ENCODE data around the gene DHX58. TPM values are rescaled to one million over a fixed set of nuclear protein-coding genes. Genes with fewer than 3 reads are reported as not detected.
A peak's percentile ranks its signal among the peaks of the same experiment; 100 is the strongest.

The DHX58 gene
- total and polyA plus RNA-seq, 3 donors from 2014 or later = 35.9 to 56.3 (median 51.1) TPM

DNA sequence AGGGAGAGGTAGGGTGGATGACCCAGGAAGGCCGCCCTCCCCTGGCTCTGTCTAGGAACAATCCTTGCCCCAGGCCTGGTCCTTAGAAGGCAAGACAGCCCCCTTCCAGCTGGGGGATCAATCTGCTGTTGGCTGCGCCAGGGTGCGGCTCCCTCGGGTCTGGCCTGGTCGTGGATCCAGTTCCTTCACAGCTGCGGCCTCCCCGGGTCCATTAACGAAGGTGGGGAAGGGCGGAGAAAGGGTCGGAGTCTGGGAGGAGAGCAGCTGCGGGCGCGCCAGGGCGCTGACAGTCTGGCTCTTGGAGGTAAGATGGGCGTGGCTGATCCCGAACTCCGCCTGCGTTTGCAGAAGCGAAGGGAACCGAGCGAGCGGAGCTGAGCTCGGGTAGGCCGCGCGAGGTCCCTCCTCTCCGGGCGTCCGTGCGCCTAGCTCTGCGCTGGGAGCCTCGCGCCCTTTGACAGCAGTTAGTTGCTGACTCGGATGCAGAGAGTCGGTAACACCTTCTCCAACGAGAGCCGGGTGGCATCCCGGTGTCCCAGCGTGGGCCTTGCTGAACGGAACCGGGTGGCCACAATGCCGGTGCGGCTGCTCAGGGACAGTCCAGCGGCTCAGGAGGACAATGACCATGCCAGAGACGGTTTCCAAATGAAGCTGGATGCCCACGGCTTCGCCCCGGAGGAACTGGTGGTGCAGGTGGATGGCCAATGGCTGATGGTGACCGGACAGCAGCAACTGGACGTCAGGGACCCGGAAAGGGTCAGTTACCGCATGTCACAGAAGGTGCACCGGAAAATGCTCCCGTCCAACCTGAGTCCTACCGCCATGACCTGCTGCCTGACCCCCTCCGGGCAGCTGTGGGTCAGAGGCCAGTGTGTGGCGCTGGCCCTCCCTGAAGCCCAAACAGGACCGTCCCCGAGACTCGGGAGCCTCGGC, 10.1 kb upstream of the DHX58 start, which contains the start of gene HSPB9:
Gene HSPB9, plus strand, starts transcription at position 434 of the 933 bp plus-strand sequence. Its CDS starts 47 bp downstream, at position 481.
- Histone ChIP-seq H3K36me3 (ENCODE audit: low read depth, missing control alignments) (no peaks in the 10 kb centered on the region), H3K4me1 (peaks cover 13% of the 10 kb centered on the region), H3K9me3 (no peaks in the 10 kb centered on the region), H3K27me3 (no peaks in the 10 kb centered on the region), H3K4me3 (peak within 1 kb of the TSS in 1 of 2 donors; percentile 73), H3K27ac (peak within 1 kb of the TSS in 1 of 2 donors; percentile 66)
- DNase-seq = no peak
- intact Hi-C loops (cut with DNase I; ENCODE audit: low total_unique reads) = no loop called here
- 40 to 69% methylated on average over 7 to 57 of the region's 61 CpGs for WGBS, 2 donors
- TF ChIP-seq, protein P1, sequence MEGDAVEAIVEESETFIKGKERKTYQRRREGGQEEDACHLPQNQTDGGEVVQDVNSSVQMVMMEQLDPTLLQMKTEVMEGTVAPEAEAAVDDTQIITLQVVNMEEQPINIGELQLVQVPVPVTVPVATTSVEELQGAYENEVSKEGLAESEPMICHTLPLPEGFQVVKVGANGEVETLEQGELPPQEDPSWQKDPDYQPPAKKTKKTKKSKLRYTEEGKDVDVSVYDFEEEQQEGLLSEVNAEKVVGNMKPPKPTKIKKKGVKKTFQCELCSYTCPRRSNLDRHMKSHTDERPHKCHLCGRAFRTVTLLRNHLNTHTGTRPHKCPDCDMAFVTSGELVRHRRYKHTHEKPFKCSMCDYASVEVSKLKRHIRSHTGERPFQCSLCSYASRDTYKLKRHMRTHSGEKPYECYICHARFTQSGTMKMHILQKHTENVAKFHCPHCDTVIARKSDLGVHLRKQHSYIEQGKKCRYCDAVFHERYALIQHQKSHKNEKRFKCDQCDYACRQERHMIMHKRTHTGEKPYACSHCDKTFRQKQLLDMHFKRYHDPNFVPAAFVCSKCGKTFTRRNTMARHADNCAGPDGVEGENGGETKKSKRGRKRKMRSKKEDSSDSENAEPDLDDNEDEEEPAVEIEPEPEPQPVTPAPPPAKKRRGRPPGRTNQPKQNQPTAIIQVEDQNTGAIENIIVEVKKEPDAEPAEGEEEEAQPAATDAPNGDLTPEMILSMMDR (IDR thresholded peaks at IDR 0.05) = no peak
- no peak for TF ChIP-seq POLR2A (IDR thresholded peaks at IDR 0.05)

GRCh38 chr17:42120770-42121769, 8.6 kb upstream of the DHX58 start, which contains the start of gene KAT2A:
Gene KAT2A, minus strand, starts transcription at chr17:42121367. Its CDS starts 63 bp downstream, at chr17:42121304.
- H3K4me1 ChIP-seq = peaks cover 13% of the 10 kb centered on the region

DNA sequence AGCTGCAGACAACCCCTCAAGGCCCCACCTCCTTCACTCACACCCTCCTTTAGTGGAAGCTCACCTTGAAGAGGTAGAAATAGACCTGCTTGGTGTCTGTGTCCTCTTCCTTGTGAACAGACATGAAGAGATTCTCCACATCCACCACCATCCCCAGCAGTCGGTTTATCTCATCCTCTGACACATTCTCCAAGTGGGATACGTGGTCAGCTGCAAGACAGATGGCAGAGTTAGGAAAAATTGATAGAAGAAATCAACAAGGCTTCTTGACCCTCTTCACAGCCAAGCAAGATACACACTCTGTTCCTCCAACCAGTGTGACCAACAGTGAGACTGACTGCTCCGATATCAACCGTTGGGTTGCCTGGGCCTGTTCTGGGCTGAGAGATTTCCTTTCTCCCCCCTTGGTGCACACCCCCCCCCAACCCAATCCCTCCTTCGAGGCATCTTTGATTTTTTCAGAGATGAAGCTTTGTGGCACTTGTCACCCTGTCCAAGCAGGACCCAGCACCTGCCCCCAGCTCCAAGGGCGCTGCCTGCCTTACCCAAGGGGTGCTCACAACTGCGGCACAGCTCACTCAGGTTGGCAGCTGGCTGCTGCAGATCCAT, 7.8 kb upstream of the DHX58 start:
- no peaks in the 10 kb centered on the region for H3K36me3 ChIP-seq (ENCODE audit: low read depth, missing control alignments)
- DNase-seq = no peak
- no peak for TF ChIP-seq POLR2A (IDR thresholded peaks at IDR 0.05)
- TF ChIP-seq, protein P1 (IDR thresholded peaks at IDR 0.05) = no peak
- intact Hi-C loops (cut with DNase I; ENCODE audit: low total_unique reads) = no loop called here
- peaks cover 13% of the 10 kb centered on the region for H3K4me1 ChIP-seq
- H3K4me3 ChIP-seq = peak overlapping the region in 1 of 2 donors; percentile 73
- no peaks in the 10 kb centered on the region for H3K9me3 ChIP-seq
- WGBS, 2 donors = 27 to 29% methylated on average over 7 of the region's 7 CpGs
- H3K27ac ChIP-seq = no peak overlapping the region
- no peaks in the 10 kb centered on the region for H3K27me3 ChIP-seq

More at GRCh38 chr17:42120770-42121769, 8.6 kb upstream of the DHX58 start, which contains the start of gene KAT2A:
- peak; percentile 91 for DNase-seq
- TF ChIP-seq POLR2A (IDR thresholded peaks at IDR 0.05) = no peak
- TF ChIP-seq, protein P1 (IDR thresholded peaks at IDR 0.05) = no peak
- Histone ChIP-seq H3K27ac (peak within 1 kb of the TSS; percentile 43 to 66), H3K4me3 (peak within 1 kb of the TSS; percentile 73 to 79), H3K9me3 (no peaks in the 10 kb centered on the region), H3K36me3 (ENCODE audit: low read depth, missing control alignments) (no peaks in the 10 kb centered on the region), H3K27me3 (no peaks in the 10 kb centered on the region)
- intact Hi-C loops (cut with DNase I; ENCODE audit: low total_unique reads) = no loop called here
- WGBS, 2 donors = 5 to 8% methylated on average over 33 to 51 of the region's 57 CpGs

DNA sequence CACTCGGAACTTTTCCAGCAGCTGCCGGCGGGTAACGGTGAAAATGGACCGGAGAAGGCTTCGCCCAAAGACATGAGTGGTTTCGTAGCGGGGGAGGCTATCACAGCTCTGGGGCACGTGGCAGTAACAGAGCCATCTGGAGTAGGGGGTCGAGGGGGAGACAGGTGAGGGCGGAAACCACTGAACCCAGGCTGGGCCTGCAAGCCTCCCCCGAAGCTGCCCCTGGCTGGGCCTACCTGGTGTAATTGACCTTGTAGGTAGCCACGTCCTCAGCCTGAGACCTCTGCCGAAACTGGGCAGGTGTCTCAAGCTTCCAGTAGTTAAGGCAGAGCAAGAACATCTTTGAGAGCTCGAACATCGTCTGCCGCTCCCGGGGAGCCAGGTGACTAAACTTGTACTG, 6.8 kb upstream of the DHX58 start:
- no peak for DNase-seq
- WGBS, 2 donors = 87 to 88% methylated on average over 17 to 18 of the region's 18 CpGs
- Histone ChIP-seq H3K36me3 (ENCODE audit: low read depth, missing control alignments) (no peaks in the 10 kb centered on the region), H3K4me3 (no peak overlapping the region), H3K27ac (no peak overlapping the region), H3K9me3 (no peaks in the 10 kb centered on the region), H3K27me3 (no peaks in the 10 kb centered on the region), H3K4me1 (peaks cover 13% of the 10 kb centered on the region)
- intact Hi-C loops (cut with DNase I; ENCODE audit: low total_unique reads) = no loop called here
- TF ChIP-seq, protein P1 (IDR thresholded peaks at IDR 0.05) = no peak
- no peak for TF ChIP-seq POLR2A (IDR thresholded peaks at IDR 0.05)

All from testis (tissue), 3 donors.